Hepatocyte (in vitro differentiated cells): Measurements from ENCODE around the gene REXO1.

ENCODE experiments used
- CTCF ChIP-seq: fragments of 200-600 bp; sonication (generic); IDR thresholded peaks from 2 replicates; pipeline ENCODE4 v1.5.1; 2016; ENCODE audit warnings: antibody characterized with exemption, mild to moderate bottlenecking; ENCODE audit not compliant: poor library complexity
- EZH2 ChIP-seq: fragments of 200-600 bp; sonication (generic); IDR thresholded peaks from 2 replicates; pipeline ENCODE4 v1.6.1; 2016; ENCODE audit warnings: antibody characterized with exemption, mild to moderate bottlenecking, borderline replicate concordance
- EZH2phosphoT487 ChIP-seq: fragments of 200-600 bp; sonication (generic); IDR thresholded peaks from one replicate; pipeline ENCODE4 v1.6.1; 2018; ENCODE audit warnings: antibody characterized with exemption, mild to moderate bottlenecking, low read depth, moderate library complexity; ENCODE audit not compliant: unreplicated experiment, severe bottlenecking

DNA sequence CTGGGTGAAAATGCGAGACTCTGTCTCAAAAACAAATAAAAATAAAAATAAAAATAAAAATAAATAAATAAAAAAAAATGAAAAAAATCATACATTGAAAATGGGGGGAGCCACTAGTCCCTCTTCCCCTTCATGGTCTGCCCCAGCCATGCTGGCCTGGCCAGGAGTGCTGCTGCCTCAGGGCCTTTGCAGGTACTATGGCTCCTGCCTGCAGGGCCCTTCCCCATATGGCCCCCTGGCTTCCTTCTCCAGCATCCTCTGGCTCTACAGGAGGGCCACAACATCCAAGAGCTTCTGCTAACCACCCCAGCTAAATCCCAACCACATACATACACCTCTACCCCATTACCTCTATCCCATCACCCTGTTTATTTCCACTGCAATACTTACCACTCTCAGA lies 41.6 kb upstream of the REXO1 start:
- TF ChIP-seq CTCF, result no peak
- TF ChIP-seq EZH2, result no peak
- no peak for TF ChIP-seq EZH2phosphoT487
